ENCODE measurements around the gene SP5.

DNA sequence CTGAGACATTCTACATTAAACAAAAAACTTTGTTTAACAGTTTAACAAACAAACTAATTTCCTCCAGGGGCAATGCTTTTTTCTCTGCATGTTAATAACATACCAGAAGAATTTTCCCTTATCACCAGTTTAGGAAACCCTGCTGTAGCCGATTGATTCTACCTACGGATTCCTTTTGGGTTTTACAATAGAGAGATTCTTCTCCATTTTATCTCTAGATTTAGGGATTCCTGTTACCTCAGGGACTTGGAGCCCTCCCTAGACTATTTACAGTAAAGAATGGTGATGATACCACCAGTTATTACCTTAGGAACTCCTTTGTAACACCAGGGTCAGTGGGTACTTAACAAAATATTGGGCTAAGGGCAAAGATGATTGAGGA is 49.7 kb downstream of the SP5 start:
- TF ChIP-seq, protein P1, sequence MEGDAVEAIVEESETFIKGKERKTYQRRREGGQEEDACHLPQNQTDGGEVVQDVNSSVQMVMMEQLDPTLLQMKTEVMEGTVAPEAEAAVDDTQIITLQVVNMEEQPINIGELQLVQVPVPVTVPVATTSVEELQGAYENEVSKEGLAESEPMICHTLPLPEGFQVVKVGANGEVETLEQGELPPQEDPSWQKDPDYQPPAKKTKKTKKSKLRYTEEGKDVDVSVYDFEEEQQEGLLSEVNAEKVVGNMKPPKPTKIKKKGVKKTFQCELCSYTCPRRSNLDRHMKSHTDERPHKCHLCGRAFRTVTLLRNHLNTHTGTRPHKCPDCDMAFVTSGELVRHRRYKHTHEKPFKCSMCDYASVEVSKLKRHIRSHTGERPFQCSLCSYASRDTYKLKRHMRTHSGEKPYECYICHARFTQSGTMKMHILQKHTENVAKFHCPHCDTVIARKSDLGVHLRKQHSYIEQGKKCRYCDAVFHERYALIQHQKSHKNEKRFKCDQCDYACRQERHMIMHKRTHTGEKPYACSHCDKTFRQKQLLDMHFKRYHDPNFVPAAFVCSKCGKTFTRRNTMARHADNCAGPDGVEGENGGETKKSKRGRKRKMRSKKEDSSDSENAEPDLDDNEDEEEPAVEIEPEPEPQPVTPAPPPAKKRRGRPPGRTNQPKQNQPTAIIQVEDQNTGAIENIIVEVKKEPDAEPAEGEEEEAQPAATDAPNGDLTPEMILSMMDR (IDR thresholded peaks at IDR 0.05 in 4 of 5, conservative IDR thresholded peaks at IDR 0.05 in 1 of 5): no peak
- no peak for TF ChIP-seq POLR2A (IDR thresholded peaks at IDR 0.05)

Data from gastrocnemius medialis (tissue), 4 donors.